Right lobe of liver (tissue), 4 donors: Measurements from ENCODE around the gene LMX1B.

Experiments
- CTCF ChIP-seq, 4 donors: fragments of 200-600 bp in 3 of 4; fragments of 450-650 bp in 1 of 4; IDR thresholded peaks; one replicate each; pipeline versions ENCODE4 v1.5.1 to v1.8.0; 2016 to 2022; ENCODE audit warnings: antibody characterized with exemption in 4 of 4, mild to moderate bottlenecking in 2 of 4
- POLR2A ChIP-seq: fragments of 450-650 bp; IDR thresholded peaks from one replicate; pipeline ENCODE4 v1.6.1; 2017; ENCODE audit warnings: antibody characterized with exemption, mild to moderate bottlenecking
- donor health status: DM: no; HTN: no; CAD: no.
- donor health status: DM: no; HTN: no; CAD: no.
- donor health status: DM: no; HTN: yes; CAD: no.

- TF ChIP-seq CTCF (IDR thresholded peaks at IDR 0.05) (no peak), POLR2A (no peak)
Measured at GRCh38 chr9:126692759-126693427, 79.2 kb downstream of the LMX1B start.
